ENCODE results near the gene KRTAP4-11.

DNA sequence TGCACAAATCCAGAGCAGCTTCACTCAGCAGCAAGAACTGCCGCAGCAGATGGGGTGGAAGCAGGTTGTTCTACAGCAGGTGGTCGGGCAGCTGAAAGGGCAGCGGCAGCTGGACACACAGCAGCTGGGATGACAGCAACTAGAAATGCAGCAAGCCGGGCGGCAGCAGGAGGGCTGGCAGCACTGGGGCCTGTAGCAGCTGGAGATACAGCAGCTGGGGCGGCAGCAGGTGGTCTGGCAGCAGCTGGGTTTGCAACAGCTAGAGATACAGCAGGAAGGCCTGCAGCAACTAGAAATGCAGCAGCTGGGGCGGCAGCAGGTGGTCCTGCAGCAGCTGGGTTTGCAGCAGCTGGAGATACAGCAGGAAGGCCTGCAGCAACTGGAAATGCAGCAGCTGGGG lies 49.4 kb upstream of the KRTAP4-11 start:
- TF ChIP-seq, protein P1, sequence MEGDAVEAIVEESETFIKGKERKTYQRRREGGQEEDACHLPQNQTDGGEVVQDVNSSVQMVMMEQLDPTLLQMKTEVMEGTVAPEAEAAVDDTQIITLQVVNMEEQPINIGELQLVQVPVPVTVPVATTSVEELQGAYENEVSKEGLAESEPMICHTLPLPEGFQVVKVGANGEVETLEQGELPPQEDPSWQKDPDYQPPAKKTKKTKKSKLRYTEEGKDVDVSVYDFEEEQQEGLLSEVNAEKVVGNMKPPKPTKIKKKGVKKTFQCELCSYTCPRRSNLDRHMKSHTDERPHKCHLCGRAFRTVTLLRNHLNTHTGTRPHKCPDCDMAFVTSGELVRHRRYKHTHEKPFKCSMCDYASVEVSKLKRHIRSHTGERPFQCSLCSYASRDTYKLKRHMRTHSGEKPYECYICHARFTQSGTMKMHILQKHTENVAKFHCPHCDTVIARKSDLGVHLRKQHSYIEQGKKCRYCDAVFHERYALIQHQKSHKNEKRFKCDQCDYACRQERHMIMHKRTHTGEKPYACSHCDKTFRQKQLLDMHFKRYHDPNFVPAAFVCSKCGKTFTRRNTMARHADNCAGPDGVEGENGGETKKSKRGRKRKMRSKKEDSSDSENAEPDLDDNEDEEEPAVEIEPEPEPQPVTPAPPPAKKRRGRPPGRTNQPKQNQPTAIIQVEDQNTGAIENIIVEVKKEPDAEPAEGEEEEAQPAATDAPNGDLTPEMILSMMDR (IDR thresholded peaks at IDR 0.05 in 2 of 3, conservative IDR thresholded peaks at IDR 0.05 in 1 of 3; ENCODE audit: control insufficient read depth in 2 of 3, extremely low read depth in 1 of 3, insufficient read depth in 1 of 3, low read depth in 3 of 3, low read length in 3 of 3): no peak
- TF ChIP-seq, protein P2, sequence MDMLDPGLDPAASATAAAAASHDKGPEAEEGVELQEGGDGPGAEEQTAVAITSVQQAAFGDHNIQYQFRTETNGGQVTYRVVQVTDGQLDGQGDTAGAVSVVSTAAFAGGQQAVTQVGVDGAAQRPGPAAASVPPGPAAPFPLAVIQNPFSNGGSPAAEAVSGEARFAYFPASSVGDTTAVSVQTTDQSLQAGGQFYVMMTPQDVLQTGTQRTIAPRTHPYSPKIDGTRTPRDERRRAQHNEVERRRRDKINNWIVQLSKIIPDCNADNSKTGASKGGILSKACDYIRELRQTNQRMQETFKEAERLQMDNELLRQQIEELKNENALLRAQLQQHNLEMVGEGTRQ (IDR thresholded peaks at IDR 0.05; ENCODE audit: borderline replicate concordance, low read depth, low read length): no peak
- no peak for TF ChIP-seq TAF1 (IDR thresholded peaks at IDR 0.05; ENCODE audit: borderline replicate concordance, low read depth, low read length)
- TF ChIP-seq RAD21 (IDR thresholded peaks at IDR 0.05; ENCODE audit: insufficient read depth, low read depth, low read length): no peak
